Activated CD4-positive, alpha-beta T cell treated with anti-CD3 and anti-CD28 coated beads for 1 hour (primary cell): ENCODE data around the gene ACTR6.
A peak's percentile ranks its signal among the peaks of the same experiment; 100 is the strongest.
"Not testable (repeated sequence)": the region's sequence is repeated elsewhere in the genome, so short reads cannot be mapped to it uniquely, and the experiment has no call there.

Source experiments
- DNase-seq: peaks from one replicate; pipeline ENCODE4 v3.0.0-alpha.2; 2020

The ACTR6 gene

DNA sequence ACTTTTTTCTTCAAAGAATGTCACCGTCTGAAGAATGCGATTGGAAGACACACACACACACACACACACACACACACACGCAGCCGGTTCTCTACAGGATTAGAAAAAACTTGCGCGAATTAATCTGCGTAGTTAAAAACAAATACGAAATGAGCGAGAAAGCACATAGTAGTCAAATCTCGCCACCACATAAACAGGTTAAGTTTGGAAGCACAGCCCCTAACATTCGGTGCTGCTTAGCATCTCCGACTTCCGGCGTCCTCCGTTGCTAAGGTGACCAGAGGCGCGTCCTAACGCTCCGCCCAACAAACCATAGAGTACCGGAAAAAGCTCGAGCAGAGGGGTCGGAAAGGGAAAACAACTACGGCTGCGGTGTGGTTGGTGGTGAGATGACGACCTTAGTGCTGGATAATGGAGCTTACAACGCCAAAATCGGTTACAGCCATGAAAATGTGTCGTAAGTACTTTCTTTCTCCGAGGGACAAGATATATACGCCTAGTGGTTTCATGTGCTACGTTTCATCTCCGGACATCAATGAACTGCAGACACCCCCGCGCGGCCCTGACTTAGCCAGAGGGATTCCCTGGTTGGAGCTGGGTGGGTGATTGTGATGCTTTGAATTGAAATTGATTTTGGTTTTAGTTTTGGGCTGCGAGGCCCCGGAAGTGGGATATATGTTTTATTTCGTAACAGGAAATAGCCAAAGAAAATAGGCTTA, at the start of gene ACTR6:
TSS of gene ACTR6 (plus strand) at position 353 of the 719 bp plus-strand sequence. CDS start at position 390, 37 bp downstream.
- peak; percentile 96 for DNase-seq

DNA sequence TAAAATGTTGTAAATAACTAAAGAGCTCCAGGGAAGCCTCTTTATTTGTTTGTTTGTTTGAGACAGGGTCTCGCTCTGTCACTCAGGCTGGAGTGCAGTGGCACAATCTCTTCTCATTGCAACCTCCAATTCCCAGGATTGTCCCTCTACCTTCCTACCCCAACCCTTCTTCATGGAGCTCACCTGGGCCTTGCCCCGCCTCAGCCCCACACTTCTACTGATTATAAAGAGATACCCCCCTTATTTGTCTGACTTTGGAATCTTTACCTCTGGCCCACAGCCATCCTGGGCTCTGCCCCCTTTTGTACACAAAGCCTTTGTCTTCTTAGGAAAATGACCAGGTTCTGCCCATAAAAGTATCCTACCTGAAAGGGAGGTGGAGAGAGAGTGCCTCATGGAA, 48.8 kb upstream of the ACTR6 start:
- DNase-seq: no peak

DNA sequence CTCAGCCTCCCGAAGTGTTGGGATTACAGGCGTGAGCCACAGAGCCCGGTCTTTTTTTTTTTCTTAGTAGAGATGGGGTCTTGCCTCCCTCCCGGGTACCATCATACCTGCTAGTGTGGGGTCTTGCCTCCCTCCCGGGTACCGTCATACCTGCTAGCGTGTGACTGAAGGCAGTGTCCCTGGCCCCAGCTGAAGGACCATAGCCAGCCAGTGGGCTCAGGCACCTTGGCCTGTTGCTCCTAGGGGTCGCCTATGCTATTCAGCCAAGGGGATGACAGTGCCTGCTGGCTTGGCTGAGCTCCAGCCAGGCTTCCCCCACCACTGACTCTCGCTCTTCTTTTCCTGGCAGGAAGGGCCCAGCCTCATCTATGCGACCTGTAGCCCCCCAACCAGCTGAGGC, 47.5 kb upstream of the ACTR6 start:
- no peak for DNase-seq

- DNase-seq: peak; percentile 56
These were observed 46.0 kb upstream of the ACTR6 start for GRCh38 chr12:100154474-100155247.

DNA sequence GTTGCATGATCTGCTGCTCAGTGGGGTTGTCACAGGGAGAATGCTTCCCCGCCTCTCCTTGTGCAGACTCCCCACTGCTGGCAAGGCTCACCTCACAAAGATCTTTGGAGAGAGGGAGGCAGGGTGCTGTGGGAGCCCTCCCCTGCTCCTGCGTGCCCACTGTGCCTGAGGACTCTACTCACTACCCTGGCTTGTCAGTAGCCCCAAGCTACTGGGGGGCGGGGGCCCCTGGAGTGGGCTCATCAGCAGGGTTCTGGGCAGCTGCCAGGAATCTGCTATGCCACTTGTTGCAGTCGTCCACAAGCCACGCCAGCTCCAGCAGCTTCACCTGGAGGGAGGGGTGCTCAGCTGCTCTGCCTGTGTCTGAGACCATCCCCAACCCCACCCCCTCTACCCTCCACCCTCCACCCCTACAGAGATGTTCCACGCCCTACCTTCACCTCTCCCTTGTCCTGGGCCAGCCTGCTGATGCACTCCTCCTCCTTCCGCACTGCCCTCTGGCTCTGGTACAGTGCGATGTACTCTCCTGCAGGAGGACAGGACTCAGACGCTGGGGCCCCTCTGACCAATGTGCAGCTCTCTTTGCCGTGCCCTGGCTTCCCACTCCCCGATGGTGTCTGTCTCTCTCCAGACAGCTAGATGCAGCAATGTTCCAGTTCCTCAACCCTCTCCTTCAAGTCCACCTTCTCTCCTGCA, 43.7 kb upstream of the ACTR6 start:
- DNase-seq: no peak

DNA sequence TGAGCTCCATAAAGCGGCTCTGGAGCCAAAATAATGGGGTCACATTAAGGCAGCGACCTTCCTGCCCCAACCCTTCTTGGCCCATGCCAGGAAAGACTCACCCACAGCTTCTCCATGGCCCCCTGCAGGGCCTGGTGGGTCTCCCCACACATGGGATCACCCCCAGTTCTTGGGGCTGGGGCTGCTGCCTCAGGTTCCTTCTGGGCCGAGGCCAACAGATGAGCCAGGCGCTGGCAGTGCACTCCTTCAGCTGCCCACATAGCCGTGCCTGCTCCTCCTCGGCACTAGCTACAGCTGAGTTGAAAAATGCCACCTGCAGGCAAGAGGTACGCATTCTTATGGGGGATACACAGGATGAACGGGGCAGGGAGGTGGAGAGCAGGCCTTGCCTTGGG, 43.2 kb upstream of the ACTR6 start:
- no peak for DNase-seq

GRCh38 chr12:100158535-100158934, 42.1 kb upstream of the ACTR6 start:
- no peak for DNase-seq

DNA sequence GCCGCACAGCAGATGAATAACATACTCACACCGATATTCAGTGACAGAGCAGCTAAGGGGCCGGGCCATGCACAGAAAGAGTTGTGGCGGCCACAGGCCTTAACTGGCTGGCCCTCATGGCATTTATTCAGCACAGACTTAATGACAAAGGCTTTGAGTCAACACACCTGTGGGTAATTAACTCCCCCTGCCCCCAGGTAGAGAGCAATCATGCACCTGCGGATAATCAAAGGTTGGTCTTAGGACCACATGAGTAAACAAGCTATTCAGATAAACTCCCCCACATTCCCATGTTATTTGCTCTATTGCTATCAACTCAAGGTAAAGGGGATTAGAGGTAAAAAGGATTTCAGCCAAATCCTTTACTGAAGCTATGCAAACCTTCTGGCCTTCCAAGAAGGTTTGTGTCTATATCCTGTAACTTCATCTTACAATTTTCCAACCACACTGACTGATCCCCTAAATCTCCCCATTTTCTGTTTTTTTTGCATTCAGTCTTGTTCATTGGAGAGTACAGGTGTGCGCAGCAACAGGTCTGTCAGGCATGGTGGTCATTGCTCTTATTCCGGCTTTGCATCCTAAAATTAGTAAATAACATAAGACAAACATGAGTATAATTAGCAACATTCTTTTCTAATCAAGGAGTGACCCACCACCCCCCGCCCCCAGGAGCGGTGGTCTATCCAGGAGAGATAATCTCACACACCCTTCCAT, 41.1 kb upstream of the ACTR6 start:
- no peak for DNase-seq

- peak; percentile 58 for DNase-seq
These were observed 37.0 kb upstream of the ACTR6 start for GRCh38 chr12:100163416-100164152.

DNA sequence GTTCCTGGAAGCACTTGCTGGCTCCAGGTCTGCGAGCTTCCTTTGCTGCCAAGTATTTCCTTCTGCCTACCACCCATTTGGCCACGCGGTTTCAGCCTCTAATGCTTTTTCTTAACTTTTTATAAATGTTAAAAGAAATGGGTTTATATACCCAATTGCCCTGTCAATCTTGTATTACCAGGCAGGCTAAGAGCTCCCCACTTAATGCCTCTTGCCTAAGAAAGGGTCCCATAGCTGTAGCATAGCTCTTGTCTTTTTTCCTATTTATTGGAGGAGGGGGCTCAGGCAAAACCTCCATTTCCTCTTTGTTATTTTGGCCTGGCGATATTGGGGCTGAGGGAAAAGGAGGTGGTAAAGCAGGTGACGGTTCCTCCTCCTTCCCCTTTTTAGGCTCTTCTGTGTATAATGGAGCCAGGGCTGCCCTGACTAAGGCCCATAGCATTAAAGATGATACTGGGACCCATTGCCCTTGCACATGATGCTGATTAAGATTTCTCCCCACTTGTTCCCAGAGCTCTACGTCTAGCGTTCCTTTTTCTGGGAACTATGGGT, 36.4 kb upstream of the ACTR6 start:
- DNase-seq: no peak

GRCh38 chr12:100165356-100165755, 35.3 kb upstream of the ACTR6 start:
- no peak for DNase-seq

- DNase-seq: no peak
These were observed 34.4 kb upstream of the ACTR6 start for GRCh38 chr12:100166232-100166631.

DNA sequence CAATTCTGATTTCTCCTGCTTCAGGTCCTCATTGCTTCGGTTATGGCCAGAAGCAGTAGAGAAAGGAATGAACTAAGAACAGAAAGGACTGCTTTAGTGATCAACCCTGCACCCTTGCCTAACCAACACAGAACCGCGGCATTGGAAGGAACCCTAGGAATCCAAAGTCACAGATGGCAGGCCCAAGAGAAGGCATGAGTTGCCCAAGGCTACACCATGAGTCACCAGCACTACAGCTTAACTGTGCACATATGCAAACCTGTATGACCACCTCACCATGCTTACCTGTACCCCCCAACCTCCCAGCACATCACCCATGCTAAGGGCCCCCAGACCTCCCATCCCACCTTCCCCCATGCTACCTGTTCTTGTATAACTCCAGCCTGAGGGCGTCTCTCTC, 32.1 kb upstream of the ACTR6 start:
- DNase-seq: no peak

- DNase-seq: no peak
These were observed 31.3 kb upstream of the ACTR6 start for GRCh38 chr12:100169345-100169744.

- DNase-seq: no peak
These were observed 30.2 kb upstream of the ACTR6 start for GRCh38 chr12:100170313-100170858.

- no peak for DNase-seq
These were observed 29.4 kb upstream of the ACTR6 start for GRCh38 chr12:100171248-100171647.

DNA sequence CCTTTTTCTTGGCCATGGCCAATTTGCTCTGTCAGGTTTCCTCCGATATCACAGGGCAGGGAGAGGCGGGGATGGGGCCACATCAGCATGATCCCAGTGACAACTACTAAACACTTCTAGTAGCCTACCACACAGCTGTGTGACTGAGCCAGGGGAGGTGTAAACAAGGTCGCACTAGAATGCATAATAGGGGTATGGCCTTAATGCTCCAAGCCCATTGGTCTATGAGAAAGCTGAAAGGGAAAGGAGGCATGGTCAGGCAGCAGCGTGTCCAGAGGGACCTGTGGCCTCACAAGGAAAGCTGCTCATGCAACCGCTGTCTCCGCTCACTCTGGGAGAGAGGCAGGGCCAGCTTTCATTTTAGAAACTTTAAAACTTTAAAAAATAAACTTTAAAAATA, 27.5 kb upstream of the ACTR6 start:
- DNase-seq: no peak

GRCh38 chr12:100174495-100174894, 26.1 kb upstream of the ACTR6 start:
- DNase-seq: no peak

DNA sequence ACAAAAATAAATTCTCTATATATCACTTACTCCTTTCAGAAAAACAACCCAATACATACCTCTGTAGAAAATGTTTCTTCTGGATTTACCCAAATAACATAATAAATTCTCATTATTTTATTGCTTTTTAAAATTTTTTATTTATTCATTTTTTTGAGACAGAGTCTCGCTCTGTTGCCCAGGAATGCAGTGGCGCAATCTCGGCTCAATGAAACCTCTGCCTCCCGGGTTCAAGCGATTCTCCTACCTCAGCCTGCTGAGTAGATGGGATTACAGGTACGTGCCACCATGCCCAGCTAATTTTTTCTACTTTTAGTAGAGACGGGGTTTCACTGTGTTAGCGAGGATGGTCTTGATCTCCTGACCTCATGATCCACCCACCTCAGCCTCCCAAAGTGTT, 24.1 kb upstream of the ACTR6 start:
- DNase-seq: not testable (repeated sequence)

DNA sequence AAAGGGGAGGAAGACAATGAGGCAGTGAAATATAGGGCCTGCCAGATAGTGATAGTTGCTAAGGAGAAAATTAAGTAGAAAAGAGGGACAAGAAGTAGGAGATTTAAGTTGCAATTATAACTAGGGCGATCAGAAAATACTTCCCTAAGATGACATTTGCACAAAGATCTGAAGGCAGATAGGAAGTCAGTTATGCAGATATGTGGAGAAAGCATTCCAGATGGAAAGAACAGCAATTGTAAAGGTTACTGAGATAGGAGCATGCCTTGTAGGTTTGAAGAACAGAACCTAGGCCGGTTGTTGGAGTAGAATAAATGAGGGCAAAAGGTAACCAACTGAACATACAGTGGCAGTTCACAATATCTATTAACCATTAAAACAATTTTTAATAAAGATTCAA, 21.4 kb upstream of the ACTR6 start:
- no peak for DNase-seq

- no peak for DNase-seq
These were observed 16.0 kb upstream of the ACTR6 start for GRCh38 chr12:100184549-100185145.
